ENCODE data around the gene VASP.
"Not testable (repeated sequence)": the region's sequence is repeated elsewhere in the genome, so short reads cannot be mapped to it uniquely, and the experiment has no call there.

The VASP gene

GRCh38 chr19:45497791-45498190 is 9.5 kb upstream of the VASP start:
- no peak for DNase-seq

- DNase-seq: peak; percentile 67
These were observed 8.7 kb upstream of the VASP start, which contains the start of gene PPM1N for GRCh38 chr19:45498411-45499195. Gene PPM1N (plus strand): TSS chr19:45498443. CDS start chr19:45498473, 30 bp downstream.

GRCh38 chr19:45499196-45500180 is 7.8 kb upstream of the VASP start:
- DNase-seq: no peak

- DNase-seq: no peak
These were observed 6.2 kb upstream of the VASP start for GRCh38 chr19:45500918-45501729.

GRCh38 chr19:45501730-45502014 is 5.6 kb upstream of the VASP start:
- DNase-seq: no peak

GRCh38 chr19:45502111-45502510 is 5.2 kb upstream of the VASP start:
- no peak for DNase-seq

GRCh38 chr19:45503909-45504308 is 3.4 kb upstream of the VASP start:
- DNase-seq: no peak

- no peak for DNase-seq
These were observed 1.9 kb upstream of the VASP start for GRCh38 chr19:45505151-45505995.

- DNase-seq: no peak
These were observed 1.4 kb upstream of the VASP start for GRCh38 chr19:45505996-45506245.

- peak; percentile 91 for DNase-seq
These were observed 862 bp upstream of the VASP start for GRCh38 chr19:45506246-45506988.

- peak; percentile 28 for DNase-seq
These were observed 665 bp downstream of the VASP start for GRCh38 chr19:45507872-45508416.

- DNase-seq: no peak
These were observed 1.2 kb downstream of the VASP start for GRCh38 chr19:45508417-45508860.

- peak; percentile 38 for DNase-seq
These were observed 1.8 kb downstream of the VASP start for GRCh38 chr19:45508861-45509691.

- no peak for DNase-seq
These were observed 2.4 kb downstream of the VASP start for GRCh38 chr19:45509692-45510015.

GRCh38 chr19:45510352-45510751 is 3.1 kb downstream of the VASP start:
- not testable (repeated sequence) for DNase-seq

GRCh38 chr19:45511074-45511473 is 3.8 kb downstream of the VASP start:
- no peak for DNase-seq

- no peak for DNase-seq
These were observed 5.7 kb downstream of the VASP start for GRCh38 chr19:45512881-45513483.

GRCh38 chr19:45514376-45515051 is 7.2 kb downstream of the VASP start:
- no peak for DNase-seq

- no peak for DNase-seq
These were observed 7.9 kb downstream of the VASP start for GRCh38 chr19:45515081-45515624.
